ENCODE results near the gene BRICD5. TPM values are rescaled to one million over a fixed set of nuclear protein-coding genes. Genes with fewer than 3 reads are reported as not detected.

BRICD5 gene
- polyA plus RNA-seq, 3 donors: 6.6 to 11.8 (median 9.4) TPM

- DNase-seq: no peak
These were observed 44.8 kb downstream of the BRICD5 start for GRCh38 chr16:2165861-2166260.

DNA sequence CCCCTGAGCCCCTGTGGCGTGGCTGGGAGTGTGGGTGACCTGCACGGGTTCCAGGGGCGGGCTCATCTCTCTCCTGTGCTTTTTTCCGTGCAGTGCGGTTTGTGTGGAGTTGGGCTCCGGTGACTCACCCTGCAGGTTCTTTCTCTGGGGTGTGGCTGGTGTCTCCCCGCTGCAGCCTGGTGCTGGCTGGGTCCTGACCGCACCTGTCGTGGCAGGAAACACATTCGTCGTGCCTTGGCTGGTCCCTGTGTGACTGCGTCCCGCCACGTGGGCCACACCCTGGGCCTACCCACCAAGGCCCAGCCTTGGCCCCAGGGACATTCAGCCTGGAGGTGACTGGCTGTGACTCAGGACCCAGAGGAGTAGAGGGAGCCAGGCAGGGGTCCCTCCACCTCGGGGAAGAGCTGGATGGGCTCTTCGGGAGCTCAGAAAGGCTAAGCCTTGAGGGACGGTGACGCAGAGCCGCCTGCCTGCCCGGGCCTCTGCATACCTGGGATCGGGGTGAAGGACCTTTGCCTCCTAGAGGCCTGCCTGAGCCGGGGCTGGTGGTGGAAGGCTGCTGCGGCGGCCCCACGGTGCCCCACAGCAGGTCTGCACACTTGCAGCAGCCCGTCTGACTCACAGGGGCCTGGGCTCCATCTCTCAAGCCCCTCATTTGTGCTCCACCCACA, 47.3 kb downstream of the BRICD5 start:
- DNase-seq: no peak

- DNase-seq: no peak
These were observed 48.0 kb downstream of the BRICD5 start for GRCh38 chr16:2162676-2163118.

- no peak for DNase-seq
These were observed 48.8 kb downstream of the BRICD5 start for GRCh38 chr16:2161911-2162310.

DNA sequence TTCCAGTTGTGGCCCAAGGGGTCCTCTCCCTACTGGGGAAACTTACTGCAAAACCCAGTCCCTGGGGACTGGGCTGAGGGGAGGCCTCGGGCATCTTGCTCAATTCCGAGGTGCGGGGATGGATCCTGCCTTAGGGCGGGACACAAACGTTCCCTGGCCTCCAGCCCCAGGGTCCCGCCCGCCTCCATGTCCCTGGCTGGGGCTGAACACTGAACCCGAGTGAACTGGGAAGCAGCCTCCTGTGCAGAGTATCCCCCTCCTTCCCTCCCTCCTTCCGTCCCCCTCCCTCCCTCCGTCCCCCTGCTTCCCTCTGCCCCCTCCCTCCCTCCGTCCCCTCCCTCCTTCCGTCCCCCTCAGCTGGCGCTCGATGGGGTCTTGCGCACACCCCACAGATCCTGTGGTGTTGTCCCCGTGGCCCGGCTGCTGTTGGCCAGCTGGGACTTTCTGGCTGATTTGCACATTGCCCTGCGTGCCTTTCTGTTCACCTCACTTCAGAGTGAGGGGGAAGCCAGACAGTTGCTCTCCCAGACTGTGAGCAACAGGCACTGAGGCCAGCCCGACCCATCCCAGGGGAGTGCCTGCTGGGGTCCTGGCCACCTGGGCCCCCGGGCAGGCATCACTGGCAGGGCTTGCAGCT, 49.6 kb downstream of the BRICD5 start:
- DNase-seq: no peak

Other genes with a start within 250 kb of the BRICD5 start
- 1,000 to 10,000 TPM; 1,943 to 2,404 (median 2,241) TPM for gene RPS2, start 246.0 kb downstream of the BRICD5 start, polyA plus RNA-seq (ENCODE audit: insufficient read length in 3 of 3)
- gene RNF151, start 244.0 kb downstream of the BRICD5 start, polyA plus RNA-seq (ENCODE audit: insufficient read length in 3 of 3): not detected
- gene TBL3, start 238.8 kb downstream of the BRICD5 start, polyA plus RNA-seq (ENCODE audit: insufficient read length in 3 of 3): 10 to 100 TPM; 36.5 to 49.0 (median 47.9) TPM
- gene NOXO1, start 229.4 kb downstream of the BRICD5 start, polyA plus RNA-seq (ENCODE audit: insufficient read length in 3 of 3): 1 to 10 TPM in 1 of 3 donors, under 1 TPM in 2; 0.90 to 1.2 (median 1.00) TPM
- 10 to 100 TPM; 26.1 to 35.9 (median 31.6) TPM for gene GFER, start 226.7 kb downstream of the BRICD5 start, polyA plus RNA-seq (ENCODE audit: insufficient read length in 3 of 3)
- gene SYNGR3, start 220.9 kb downstream of the BRICD5 start, polyA plus RNA-seq (ENCODE audit: insufficient read length in 3 of 3): 1 to 10 TPM; 1.5 to 2.4 (median 2.1) TPM
- gene ZNF598, start 201.0 kb downstream of the BRICD5 start, polyA plus RNA-seq (ENCODE audit: insufficient read length in 3 of 3): 10 to 100 TPM; 21.4 to 30.9 (median 25.0) TPM
- gene NPW, start 191.1 kb downstream of the BRICD5 start, polyA plus RNA-seq (ENCODE audit: insufficient read length in 3 of 3): 10 to 100 TPM in 2 of 3 donors, 1 to 10 TPM in 1; 4.5 to 14.3 (median 12.0) TPM
- 100 to 1,000 TPM; 116 to 169 (median 155) TPM for gene NHERF2, start 184.0 kb downstream of the BRICD5 start, polyA plus RNA-seq (ENCODE audit: insufficient read length in 3 of 3)
- 10 to 100 TPM; 19.7 to 26.7 (median 26.2) TPM for gene NTHL1, start 163.0 kb downstream of the BRICD5 start, polyA plus RNA-seq (ENCODE audit: insufficient read length in 3 of 3)
- gene TSC2, start 162.9 kb downstream of the BRICD5 start, polyA plus RNA-seq (ENCODE audit: insufficient read length in 3 of 3): 100 to 1,000 TPM; 141 to 174 (median 162) TPM
- gene PKD1, start 75.0 kb downstream of the BRICD5 start, polyA plus RNA-seq (ENCODE audit: insufficient read length in 3 of 3): 100 to 1,000 TPM in 2 of 3 donors, 10 to 100 TPM in 1; 96.5 to 119 (median 115) TPM
- 1 to 10 TPM; 3.0 to 6.0 (median 3.1) TPM for gene RAB26, start 62.2 kb downstream of the BRICD5 start, polyA plus RNA-seq (ENCODE audit: insufficient read length in 3 of 3)
- 10 to 100 TPM; 56.1 to 61.1 (median 60.6) TPM for gene TRAF7, start 55.1 kb downstream of the BRICD5 start, polyA plus RNA-seq (ENCODE audit: insufficient read length in 3 of 3)
- gene CASKIN1, start 14.3 kb downstream of the BRICD5 start, polyA plus RNA-seq (ENCODE audit: insufficient read length in 3 of 3): 1 to 10 TPM; 1.8 to 2.6 (median 1.9) TPM
- gene MLST8, start 5.4 kb downstream of the BRICD5 start, polyA plus RNA-seq (ENCODE audit: insufficient read length in 3 of 3): 10 to 100 TPM; 48.8 to 57.6 (median 55.2) TPM
- gene PGP, start 4.0 kb upstream of the BRICD5 start, polyA plus RNA-seq (ENCODE audit: insufficient read length in 3 of 3): 10 to 100 TPM; 15.1 to 18.8 (median 17.8) TPM
- gene E4F1, start 12.7 kb upstream of the BRICD5 start, polyA plus RNA-seq (ENCODE audit: insufficient read length in 3 of 3): 10 to 100 TPM; 19.8 to 26.3 (median 23.3) TPM
- 1 to 10 TPM in 2 of 3 donors, under 1 TPM in 1; 0.84 to 1.7 (median 1.6) TPM for gene DNASE1L2, start 25.6 kb upstream of the BRICD5 start, polyA plus RNA-seq (ENCODE audit: insufficient read length in 3 of 3)
- 10 to 100 TPM; 76.6 to 90.9 (median 81.6) TPM for gene ECI1, start 40.7 kb upstream of the BRICD5 start, polyA plus RNA-seq (ENCODE audit: insufficient read length in 3 of 3)
- gene RNPS1, start 57.3 kb upstream of the BRICD5 start, polyA plus RNA-seq (ENCODE audit: insufficient read length in 3 of 3): 100 to 1,000 TPM; 207 to 240 (median 216) TPM
- gene ABCA3, start 129.9 kb upstream of the BRICD5 start, polyA plus RNA-seq (ENCODE audit: insufficient read length in 3 of 3): 1 to 10 TPM; 6.6 to 7.8 (median 7.5) TPM
- gene CCNF, start 218.6 kb upstream of the BRICD5 start, polyA plus RNA-seq (ENCODE audit: insufficient read length in 3 of 3): 10 to 100 TPM; 12.6 to 15.4 (median 13.2) TPM
- 10 to 100 TPM; 11.3 to 14.2 (median 13.7) TPM for gene TEDC2, start 249.2 kb upstream of the BRICD5 start, polyA plus RNA-seq (ENCODE audit: insufficient read length in 3 of 3)

Measured in renal pelvis (tissue), 4 donors.